Tibial artery (tissue), 4 donors: Measurements from ENCODE around the gene ZNRF1.
A peak's percentile ranks its signal among the peaks of the same experiment; 100 is the strongest.

Source experiments
- DNase-seq, 2 donors: peaks; one replicate each; pipeline ENCODE4 v3.0.0-alpha.2; 2019
- H3K27ac ChIP-seq, 2 donors: fragments of 200-600 bp; sonication (generic) in 1 of 2; 1 replicate in 1 of 2; 2 replicates in 1 of 2; pipeline ENCODE4 v1.5.1; 2018 to 2019; ENCODE audit warnings: mild to moderate bottlenecking in 1 of 2
- H3K27me3 ChIP-seq, 2 donors: fragments of 200-600 bp; sonication (generic) in 1 of 2; one replicate each; pipeline versions ENCODE4 v1.5.1 to v1.6.0; 2016 to 2019
- H3K36me3 ChIP-seq, 3 donors: fragments of 200-600 bp; sonication (generic) in 2 of 3; one replicate each; pipeline ENCODE4 v1.5.1; 2016 to 2019; ENCODE audit warnings: mild to moderate bottlenecking in 2 of 3
- H3K4me1 ChIP-seq, 4 donors: fragments of 200-600 bp; sonication (generic) in 2 of 4; 1 replicate in 3 of 4; 2 replicates in 1 of 4; pipeline ENCODE4 v1.5.1; 2016 to 2019
- H3K4me3 ChIP-seq, 2 donors: fragments of 200-600 bp; sonication (generic) in 1 of 2; 1 replicate in 1 of 2; 2 replicates in 1 of 2; pipeline ENCODE4 v1.5.1; 2018 to 2019; ENCODE audit warnings: mild to moderate bottlenecking in 2 of 2
- H3K9me3 ChIP-seq, 3 donors: fragments of 200-600 bp; sonication (generic) in 1 of 3; one replicate each; pipeline ENCODE4 v1.5.1; 2016 to 2019
- CTCF ChIP-seq, 2 experiments: fragments of 200-600 bp in 1 of 2; fragments of 450-650 bp in 1 of 2; IDR thresholded peaks; one replicate each; pipeline ENCODE4 v1.5.1; 2017 to 2019; ENCODE audit warnings: antibody characterized with exemption in 2 of 2, mild to moderate bottlenecking in 1 of 2, moderate library complexity in 1 of 2
- intact Hi-C: fragments of 100-400 bp; cut with DNase I; formaldehyde crosslinking; loops from one replicate; pipeline ENCODE4 v1.15.0; 2023; ENCODE audit warnings: low total_unique reads

The ZNRF1 gene

GRCh38 chr16:75111961-75112733, 113.3 kb downstream of the ZNRF1 start:
- peak overlapping the region; percentile 73 to 86 for H3K27ac ChIP-seq
- H3K36me3 ChIP-seq, result peaks cover 0 to 17% (median 5%) of the 10 kb centered on the region in 3 donors
- no peak for TF ChIP-seq CTCF (IDR thresholded peaks at IDR 0.05)
- no peaks in the 10 kb centered on the region for H3K9me3 ChIP-seq
- peaks cover 0 to 64% (median 51%) of the 10 kb centered on the region in 4 donors for H3K4me1 ChIP-seq
- peak in 1 of 2 donors; percentile 65 for DNase-seq
- H3K4me3 ChIP-seq, result no peak overlapping the region
- H3K27me3 ChIP-seq, result no peaks in the 10 kb centered on the region
- intact Hi-C loops, result loop anchor here (1.0 kb wide), 1 partner anchor 114 kb away; no protein-coding TSS in a partner anchor

DNA sequence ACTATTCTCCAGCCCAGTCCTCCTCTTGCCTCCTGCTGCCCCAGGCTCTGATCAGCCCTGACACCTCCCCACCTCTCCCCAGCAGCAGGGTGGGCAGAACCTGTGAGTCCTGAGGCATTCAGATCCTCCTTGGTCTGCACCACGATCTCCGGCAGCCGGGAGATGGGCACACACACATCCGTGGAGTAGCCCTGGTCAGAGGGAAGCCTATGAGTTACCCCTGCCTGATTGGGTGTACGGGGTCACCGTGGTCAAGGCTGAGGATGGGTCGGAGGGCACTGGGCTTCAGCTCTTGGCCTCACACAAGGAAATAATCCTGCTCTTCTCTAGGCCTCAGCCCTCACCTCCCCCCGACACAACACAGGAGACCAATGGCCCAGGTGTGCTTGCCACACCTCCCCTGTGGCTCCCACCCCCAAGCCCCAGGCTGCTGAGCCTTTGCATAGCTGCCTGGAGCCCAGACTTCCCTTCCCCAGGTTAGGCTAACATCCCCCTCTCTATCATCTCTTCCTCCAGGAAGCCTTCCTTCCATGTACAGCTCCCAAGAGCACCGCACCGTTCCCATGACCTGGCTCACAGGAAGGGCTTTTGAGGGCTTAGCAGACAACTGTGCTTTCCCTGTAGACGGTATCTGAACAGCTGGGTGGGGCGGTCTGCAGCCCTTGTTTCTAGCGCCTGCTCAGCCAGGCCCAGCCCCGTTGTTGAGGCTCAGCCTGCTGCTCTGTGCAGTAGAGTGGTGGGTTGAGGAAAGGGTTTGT, 114.1 kb downstream of the ZNRF1 start:
- DNase-seq, result peak in 1 of 2 donors; percentile 57
- Histone ChIP-seq H3K27me3 (no peaks in the 10 kb centered on the region), H3K4me3 (no peak overlapping the region), H3K4me1 (peaks cover 0 to 58% (median 51%) of the 10 kb centered on the region in 4 donors), H3K27ac (no peak overlapping the region), H3K36me3 (peaks cover 0 to 17% (median 5%) of the 10 kb centered on the region in 3 donors), H3K9me3 (no peaks in the 10 kb centered on the region)
- intact Hi-C loops, result no loop called here
- no peak for TF ChIP-seq CTCF (IDR thresholded peaks at IDR 0.05)

DNA sequence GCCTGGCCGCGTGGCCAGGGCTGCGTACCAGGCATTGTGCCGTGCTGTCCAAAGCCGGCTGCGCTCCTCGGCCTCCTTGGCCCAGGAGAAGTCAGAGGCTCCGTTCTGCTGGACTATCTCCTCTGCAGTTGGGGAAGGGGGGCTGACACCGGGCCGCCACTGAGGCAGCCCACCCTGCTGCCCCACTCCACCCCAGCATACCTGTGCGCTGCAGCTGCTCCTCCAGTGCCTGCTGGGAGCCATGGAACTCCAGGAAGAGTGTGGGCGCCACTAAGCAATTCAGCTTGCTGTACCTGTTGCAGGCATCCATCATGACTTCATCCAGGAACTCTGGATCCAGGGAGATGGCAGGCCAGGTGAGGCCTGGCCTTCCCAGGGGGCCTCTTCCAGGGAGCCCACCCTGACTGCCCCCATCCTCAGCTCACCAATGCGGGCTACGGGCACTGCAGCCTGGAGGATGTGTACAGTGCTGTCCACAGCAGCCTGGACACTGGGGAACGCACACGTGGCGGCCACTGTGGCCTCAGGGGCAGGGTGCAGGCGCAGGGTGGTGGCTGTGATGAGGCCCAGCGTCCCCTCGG, 114.8 kb downstream of the ZNRF1 start:
- intact Hi-C loops, result no loop called here
- Histone ChIP-seq H3K27ac (no peak overlapping the region), H3K36me3 (peaks cover 0 to 17% (median 5%) of the 10 kb centered on the region in 3 donors), H3K4me3 (no peak overlapping the region), H3K9me3 (no peaks in the 10 kb centered on the region), H3K27me3 (no peaks in the 10 kb centered on the region), H3K4me1 (peaks cover 0 to 53% (median 47%) of the 10 kb centered on the region in 4 donors)
- DNase-seq, result peak in 1 of 2 donors; percentile 55
- no peak for TF ChIP-seq CTCF (IDR thresholded peaks at IDR 0.05)

GRCh38 chr16:75114179-75114945, 115.5 kb downstream of the ZNRF1 start:
- DNase-seq, result peak in 1 of 2 donors; percentile 65
- H3K27me3 ChIP-seq, result no peaks in the 10 kb centered on the region
- no peak for TF ChIP-seq CTCF (IDR thresholded peaks at IDR 0.05)
- H3K4me3 ChIP-seq, result no peak overlapping the region
- no peaks in the 10 kb centered on the region for H3K9me3 ChIP-seq
- intact Hi-C loops, result no loop called here
- peaks cover 0 to 45% (median 39%) of the 10 kb centered on the region in 4 donors for H3K4me1 ChIP-seq
- H3K27ac ChIP-seq, result no peak overlapping the region
- peaks cover 0 to 17% (median 5%) of the 10 kb centered on the region in 3 donors for H3K36me3 ChIP-seq
